K562 (cell line): ENCODE data around the gene ZP3.
"Not testable (repeated sequence)": the region's sequence is repeated elsewhere in the genome, so short reads cannot be mapped to it uniquely, and the experiment has no call there.

ENCODE experiments used
- CHCHD3 ChIP-seq: fragments of 250-450 bp; sonication (Bioruptor Pico); IDR thresholded peaks from 2 replicates; pipeline ENCODE4 v2.1.2; 2022; ENCODE audit warnings: mild to moderate bottlenecking
- CREB1 ChIP-seq, 2 experiments: sonication (generic) in 1 of 2; formaldehyde crosslinking in 1 of 2; IDR thresholded peaks; 2 replicates each; pipeline versions ENCODE4 v1.6.1 to v1.8.0; 2012 to 2022; ENCODE audit warnings: inconsistent platforms in 1 of 2, mild to moderate bottlenecking in 1 of 2, missing genetic modification reagents in 1 of 2, moderate library complexity in 1 of 2
- EZH2 ChIP-seq: IDR thresholded peaks from 2 replicates; pipeline ENCODE4 v1.6.1; 2012; ENCODE audit warnings: low read depth, mild to moderate bottlenecking, inconsistent platforms, low read length, borderline replicate concordance
- MAFF ChIP-seq: IDR thresholded peaks from 2 replicates; pipeline ENCODE4 v1.6.1; 2012; ENCODE audit warnings: low read length, improper control_type of control experiment
- MYC ChIP-seq, 2 experiments: fragments of 250-450 bp in 1 of 2; sonication (Bioruptor Pico) in 1 of 2; IDR thresholded peaks; 2 replicates each; pipeline versions ENCODE4 v1.5.1 to v1.6.1; 2012 to 2021; ENCODE audit warnings: low read depth in 2 of 2, borderline replicate concordance in 1 of 2, improper control_type of control experiment in 1 of 2, low read length in 1 of 2, mild to moderate bottlenecking in 1 of 2, moderate library complexity in 1 of 2
- POLR2A ChIP-seq: fragments of 450-650 bp; conservative IDR thresholded peaks from 2 replicates; pipeline ENCODE4 v1.6.1; 2016
- POLR2AphosphoS5 ChIP-seq: IDR thresholded peaks from 2 replicates; pipeline ENCODE4 v1.6.1; 2011; ENCODE audit warnings: mild to moderate bottlenecking, low read depth, low read length, moderate library complexity; ENCODE audit not compliant: control insufficient read depth, insufficient read depth
- SMC3 ChIP-seq: conservative IDR thresholded peaks from 2 replicates; pipeline ENCODE4 v1.6.1; 2011; ENCODE audit warnings: low read depth, low read length, improper control_type of control experiment; ENCODE audit not compliant: insufficient read depth
- ZBTB8A ChIP-seq: fragments of 450-650 bp; IDR thresholded peaks from 2 replicates; pipeline ENCODE4 v1.6.1; 2018; ENCODE audit warnings: mild to moderate bottlenecking, moderate library complexity; ENCODE audit not compliant: partially characterized antibody
- TF ChIP-seq, protein P1 (sequence below), 3 experiments: IDR thresholded peaks in 2 of 3; conservative IDR thresholded peaks in 1 of 3; 2 replicates each; pipeline ENCODE4 v1.5.1; 2011 to 2012; ENCODE audit warnings: low read length in 3 of 3, mild to moderate bottlenecking in 3 of 3, control low read depth in 2 of 3, improper control_type of control experiment in 1 of 3, inconsistent platforms in 1 of 3, low read depth in 1 of 3, mixed read lengths in 1 of 3, moderate library complexity in 1 of 3; ENCODE audit not compliant: insufficient read depth in 2 of 3
- TF ChIP-seq, protein P2 (sequence below): fragments of 250-450 bp; sonication (Bioruptor Pico); IDR thresholded peaks from 2 replicates; pipeline ENCODE4 v1.4.0; 2020; ENCODE audit warnings: mild to moderate bottlenecking, moderate library complexity
- TF ChIP-seq, protein P3 (sequence below), 2 experiments: fragments of 450-650 bp in 1 of 2; sonication (generic) in 1 of 2; formaldehyde crosslinking in 1 of 2; IDR thresholded peaks in 1 of 2; conservative IDR thresholded peaks in 1 of 2; 2 replicates each; pipeline versions ENCODE4 v1.6.1 to v1.8.1; 2016 to 2023; ENCODE audit warnings: mild to moderate bottlenecking in 2 of 2, moderate library complexity in 2 of 2, inconsistent platforms in 1 of 2, missing genetic modification reagents in 1 of 2

DNA sequence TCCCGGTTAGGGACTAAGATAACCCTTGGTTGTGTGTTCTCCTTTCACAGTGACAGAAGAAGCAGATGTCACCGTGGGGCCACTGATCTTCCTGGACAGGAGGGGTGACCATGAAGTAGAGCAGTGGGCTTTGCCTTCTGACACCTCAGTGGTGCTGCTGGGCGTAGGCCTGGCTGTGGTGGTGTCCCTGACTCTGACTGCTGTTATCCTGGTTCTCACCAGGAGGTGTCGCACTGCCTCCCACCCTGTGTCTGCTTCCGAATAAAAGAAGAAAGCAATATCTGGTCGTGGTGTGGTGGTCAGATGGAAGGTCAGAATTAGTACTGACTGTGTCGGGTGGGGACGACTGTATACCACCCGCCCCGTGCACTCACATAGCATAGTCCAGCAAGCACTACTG, 17.0 kb downstream of the ZP3 start:
- TF ChIP-seq, protein P1, sequence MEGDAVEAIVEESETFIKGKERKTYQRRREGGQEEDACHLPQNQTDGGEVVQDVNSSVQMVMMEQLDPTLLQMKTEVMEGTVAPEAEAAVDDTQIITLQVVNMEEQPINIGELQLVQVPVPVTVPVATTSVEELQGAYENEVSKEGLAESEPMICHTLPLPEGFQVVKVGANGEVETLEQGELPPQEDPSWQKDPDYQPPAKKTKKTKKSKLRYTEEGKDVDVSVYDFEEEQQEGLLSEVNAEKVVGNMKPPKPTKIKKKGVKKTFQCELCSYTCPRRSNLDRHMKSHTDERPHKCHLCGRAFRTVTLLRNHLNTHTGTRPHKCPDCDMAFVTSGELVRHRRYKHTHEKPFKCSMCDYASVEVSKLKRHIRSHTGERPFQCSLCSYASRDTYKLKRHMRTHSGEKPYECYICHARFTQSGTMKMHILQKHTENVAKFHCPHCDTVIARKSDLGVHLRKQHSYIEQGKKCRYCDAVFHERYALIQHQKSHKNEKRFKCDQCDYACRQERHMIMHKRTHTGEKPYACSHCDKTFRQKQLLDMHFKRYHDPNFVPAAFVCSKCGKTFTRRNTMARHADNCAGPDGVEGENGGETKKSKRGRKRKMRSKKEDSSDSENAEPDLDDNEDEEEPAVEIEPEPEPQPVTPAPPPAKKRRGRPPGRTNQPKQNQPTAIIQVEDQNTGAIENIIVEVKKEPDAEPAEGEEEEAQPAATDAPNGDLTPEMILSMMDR (IDR thresholded peaks at IDR 0.05 in 2 of 3, conservative IDR thresholded peaks at IDR 0.05 in 1 of 3; ENCODE audit: insufficient read depth in 2 of 3, low read depth in 1 of 3, low read length in 3 of 3), result not testable (repeated sequence)
- not testable (repeated sequence) for TF ChIP-seq MAFF; CREB1 (IDR thresholded peaks at IDR 0.05); CREB1 (CRISPR knock-in tag; IDR thresholded peaks at IDR 0.05); POLR2A; SMC3; ZBTB8A; POLR2AphosphoS5; CHCHD3; MYC (IDR thresholded peaks at IDR 0.05; ENCODE audit: low read depth, low read length); MYC (CRISPR knock-in tag; IDR thresholded peaks at IDR 0.05; ENCODE audit: borderline replicate concordance, low read depth); EZH2
- TF ChIP-seq, protein P2, sequence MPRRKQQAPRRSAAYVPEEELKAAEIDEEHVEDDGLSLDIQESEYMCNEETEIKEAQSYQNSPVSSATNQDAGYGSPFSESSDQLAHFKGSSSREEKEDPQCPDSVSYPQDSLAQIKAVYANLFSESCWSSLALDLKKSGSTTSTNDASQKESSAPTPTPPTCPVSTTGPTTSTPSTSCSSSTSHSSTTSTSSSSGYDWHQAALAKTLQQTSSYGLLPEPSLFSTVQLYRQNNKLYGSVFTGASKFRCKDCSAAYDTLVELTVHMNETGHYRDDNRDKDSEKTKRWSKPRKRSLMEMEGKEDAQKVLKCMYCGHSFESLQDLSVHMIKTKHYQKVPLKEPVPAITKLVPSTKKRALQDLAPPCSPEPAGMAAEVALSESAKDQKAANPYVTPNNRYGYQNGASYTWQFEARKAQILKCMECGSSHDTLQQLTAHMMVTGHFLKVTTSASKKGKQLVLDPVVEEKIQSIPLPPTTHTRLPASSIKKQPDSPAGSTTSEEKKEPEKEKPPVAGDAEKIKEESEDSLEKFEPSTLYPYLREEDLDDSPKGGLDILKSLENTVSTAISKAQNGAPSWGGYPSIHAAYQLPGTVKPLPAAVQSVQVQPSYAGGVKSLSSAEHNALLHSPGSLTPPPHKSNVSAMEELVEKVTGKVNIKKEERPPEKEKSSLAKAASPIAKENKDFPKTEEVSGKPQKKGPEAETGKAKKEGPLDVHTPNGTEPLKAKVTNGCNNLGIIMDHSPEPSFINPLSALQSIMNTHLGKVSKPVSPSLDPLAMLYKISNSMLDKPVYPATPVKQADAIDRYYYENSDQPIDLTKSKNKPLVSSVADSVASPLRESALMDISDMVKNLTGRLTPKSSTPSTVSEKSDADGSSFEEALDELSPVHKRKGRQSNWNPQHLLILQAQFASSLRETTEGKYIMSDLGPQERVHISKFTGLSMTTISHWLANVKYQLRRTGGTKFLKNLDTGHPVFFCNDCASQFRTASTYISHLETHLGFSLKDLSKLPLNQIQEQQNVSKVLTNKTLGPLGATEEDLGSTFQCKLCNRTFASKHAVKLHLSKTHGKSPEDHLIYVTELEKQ (CRISPR knock-in tag), result not testable (repeated sequence)
- TF ChIP-seq, protein P3, sequence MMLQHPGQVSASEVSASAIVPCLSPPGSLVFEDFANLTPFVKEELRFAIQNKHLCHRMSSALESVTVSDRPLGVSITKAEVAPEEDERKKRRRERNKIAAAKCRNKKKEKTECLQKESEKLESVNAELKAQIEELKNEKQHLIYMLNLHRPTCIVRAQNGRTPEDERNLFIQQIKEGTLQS (IDR thresholded peaks at IDR 0.05), result not testable (repeated sequence)
- TF ChIP-seq, protein P3 (CRISPR knock-in tag; conservative IDR thresholded peaks at IDR 0.05), result not testable (repeated sequence)
